Tongue (tissue), 2 donors: ENCODE measurements around the gene PHF24. TPM values are rescaled to one million over a fixed set of nuclear protein-coding genes. Genes with fewer than 3 reads are reported as not detected.
"Not testable (repeated sequence)": the region's sequence is repeated elsewhere in the genome, so short reads cannot be mapped to it uniquely, and the experiment has no call there.

ENCODE experiments used
- DNase-seq: peaks from one replicate; pipeline ENCODE4 v3.0.0-alpha.2; 2015
- total RNA-seq: library from RNA; depleted of rRNA; stranded (reverse); fragments of >200 nt; gene quantifications from one replicate; pipeline ENCODE4 v1.2.3, GENCODE V29; 2014

PHF24 gene
- total RNA-seq, 1 donor from 2014 or later, result 0.31 TPM

DNA sequence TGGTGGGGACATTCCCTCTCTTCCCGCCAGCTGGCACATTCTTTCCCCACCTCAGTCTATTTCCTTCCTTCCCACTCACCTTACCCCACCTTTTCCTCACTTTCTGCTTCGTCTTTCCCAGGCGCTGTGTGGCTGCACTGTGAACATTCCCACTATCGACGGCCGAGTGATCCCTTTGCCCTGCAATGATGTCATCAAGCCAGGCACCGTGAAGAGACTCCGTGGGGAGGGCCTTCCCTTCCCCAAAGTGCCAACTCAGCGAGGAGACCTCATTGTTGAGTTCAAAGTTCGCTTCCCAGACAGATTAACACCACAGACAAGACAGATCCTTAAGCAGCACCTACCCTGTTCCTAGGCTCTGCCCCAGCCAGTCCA is 38.8 kb downstream of the PHF24 start:
- DNase-seq, result no peak

GRCh38 chr9:34997379-34997781 is 39.3 kb downstream of the PHF24 start:
- DNase-seq, result no peak

GRCh38 chr9:34998266-34998665 is 40.2 kb downstream of the PHF24 start:
- DNase-seq, result no peak

DNA sequence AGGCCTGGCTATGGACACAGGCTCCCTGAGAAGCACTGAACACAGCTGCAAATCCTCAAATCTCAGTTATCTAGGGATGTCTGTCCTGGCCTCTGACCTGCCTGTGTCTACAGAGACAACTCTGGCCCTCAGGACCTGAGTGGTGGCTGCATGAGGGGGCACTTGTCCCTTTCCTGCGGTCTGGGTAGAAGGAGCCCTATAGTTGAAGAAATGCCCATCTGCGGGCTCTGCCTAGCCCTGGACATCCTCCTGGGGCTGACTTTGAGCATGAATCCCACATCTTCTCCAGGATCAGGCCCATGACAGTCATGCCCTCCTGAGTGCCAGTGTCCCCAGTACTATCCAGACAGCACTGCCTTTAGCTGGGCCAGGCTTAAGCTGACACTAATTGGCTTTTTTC is 41.5 kb downstream of the PHF24 start:
- DNase-seq, result no peak

GRCh38 chr9:35000535-35001284 is 42.6 kb downstream of the PHF24 start:
- no peak for DNase-seq

DNA sequence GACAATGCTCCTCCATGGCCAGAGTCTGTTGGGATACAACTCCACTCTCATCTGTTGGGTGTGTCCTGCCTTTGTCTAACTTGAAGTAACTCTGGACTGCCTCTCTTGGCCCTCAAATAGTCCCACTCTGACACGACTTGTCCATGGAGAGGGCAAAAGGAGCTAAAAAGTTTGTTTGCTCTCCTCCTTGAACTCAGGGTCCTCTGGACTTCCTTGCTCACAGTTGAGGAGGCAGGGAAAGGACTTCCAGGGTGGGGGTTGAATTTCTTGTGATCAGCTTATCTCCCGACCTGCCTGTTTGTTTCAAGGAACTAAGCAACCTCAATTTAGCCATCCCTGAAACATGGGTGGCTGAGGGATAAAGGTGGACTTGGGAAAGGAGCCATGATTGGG is 43.2 kb downstream of the PHF24 start:
- DNase-seq, result no peak

DNA sequence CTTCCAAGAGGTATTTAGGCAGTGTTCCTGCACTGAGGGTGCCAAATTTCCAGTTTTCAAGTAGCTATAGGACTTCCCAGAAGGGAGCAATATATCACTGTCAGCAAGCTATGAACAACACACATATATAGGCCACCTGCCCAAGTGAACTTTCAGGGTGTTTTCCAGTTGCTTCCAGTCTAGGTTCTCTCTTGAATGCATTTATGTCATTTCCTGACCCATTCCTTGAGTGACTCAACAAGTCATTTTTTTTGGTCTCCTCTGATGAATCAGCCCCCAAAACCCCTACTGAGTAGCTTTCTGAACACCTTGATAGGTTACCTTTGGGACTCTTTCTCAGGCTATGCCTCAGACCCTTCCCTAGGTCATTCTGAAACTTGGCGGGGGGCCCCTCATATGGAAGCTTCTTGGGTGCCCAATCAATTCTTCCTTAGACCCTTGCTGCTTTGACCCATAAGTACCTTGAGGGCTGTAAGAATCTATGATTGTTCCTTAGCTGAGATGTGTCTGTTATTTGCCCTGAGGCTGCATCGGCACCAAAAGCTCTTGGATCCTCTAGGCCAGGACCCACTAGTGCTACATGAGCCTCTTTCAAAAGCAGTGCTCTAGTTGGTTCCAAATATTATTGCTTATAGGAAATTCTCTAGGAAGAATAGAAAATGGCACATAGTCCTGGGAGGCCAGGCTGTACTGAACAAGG is 43.9 kb downstream of the PHF24 start:
- no peak for DNase-seq

GRCh38 chr9:35002623-35003022 is 44.5 kb downstream of the PHF24 start:
- DNase-seq, result no peak

GRCh38 chr9:35004299-35004698 is 46.2 kb downstream of the PHF24 start:
- not testable (repeated sequence) for DNase-seq

DNA sequence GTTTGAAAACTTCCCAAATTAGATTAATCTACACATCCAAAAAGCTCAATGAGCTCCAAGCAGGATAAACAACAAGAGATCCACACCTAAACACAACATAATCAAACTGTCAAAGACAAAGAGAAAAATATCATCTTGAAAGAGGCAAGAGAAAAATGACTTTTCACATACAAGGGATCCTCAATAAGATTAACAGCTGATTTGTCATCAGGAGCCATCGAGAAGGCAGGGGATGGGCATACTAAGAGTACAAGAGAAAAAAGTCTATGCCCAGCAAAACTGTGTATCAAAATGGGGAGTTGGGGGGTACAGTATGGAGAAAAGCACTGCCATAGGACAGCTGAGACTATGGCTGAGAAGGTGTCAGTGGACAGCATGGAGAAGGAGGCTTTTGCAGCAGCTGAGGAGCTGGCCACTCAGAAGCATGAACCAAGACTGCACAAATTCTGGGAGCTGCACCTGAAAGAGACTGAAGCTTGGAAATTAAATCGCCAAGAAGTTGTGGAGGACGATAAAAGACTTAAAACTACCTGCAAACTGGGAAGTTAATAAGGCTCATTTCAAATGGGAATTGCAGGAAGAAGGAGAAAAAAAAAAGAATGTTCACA is 52.4 kb downstream of the PHF24 start:
- no peak for DNase-seq

- no peak for DNase-seq
These were observed 56.4 kb downstream of the PHF24 start for GRCh38 chr9:35014517-35014916.

- not testable (repeated sequence) for DNase-seq
These were observed 65.4 kb downstream of the PHF24 start for GRCh38 chr9:35023443-35023842.

DNA sequence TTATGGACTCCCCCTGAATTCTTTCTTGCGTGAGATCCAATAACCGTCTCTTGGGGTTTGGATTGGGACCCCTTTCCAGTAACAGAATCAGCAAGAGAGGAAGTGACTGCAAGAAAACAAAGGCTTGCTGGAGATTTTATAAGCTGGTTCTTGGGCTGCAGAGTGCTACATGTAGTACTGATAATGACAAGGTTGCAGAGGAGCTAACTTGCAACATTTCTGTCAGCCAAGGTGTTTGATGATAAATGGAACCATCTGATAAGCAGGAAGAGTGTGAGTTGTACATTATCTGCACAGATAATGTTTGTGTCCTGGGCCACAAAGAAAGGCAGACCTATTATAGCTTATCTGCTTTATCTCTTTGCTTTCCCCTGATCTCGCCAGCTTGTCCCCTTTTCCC is 68.6 kb downstream of the PHF24 start:
- no peak for DNase-seq

- no peak for DNase-seq
These were observed 69.3 kb downstream of the PHF24 start for GRCh38 chr9:35027374-35027773.

DNA sequence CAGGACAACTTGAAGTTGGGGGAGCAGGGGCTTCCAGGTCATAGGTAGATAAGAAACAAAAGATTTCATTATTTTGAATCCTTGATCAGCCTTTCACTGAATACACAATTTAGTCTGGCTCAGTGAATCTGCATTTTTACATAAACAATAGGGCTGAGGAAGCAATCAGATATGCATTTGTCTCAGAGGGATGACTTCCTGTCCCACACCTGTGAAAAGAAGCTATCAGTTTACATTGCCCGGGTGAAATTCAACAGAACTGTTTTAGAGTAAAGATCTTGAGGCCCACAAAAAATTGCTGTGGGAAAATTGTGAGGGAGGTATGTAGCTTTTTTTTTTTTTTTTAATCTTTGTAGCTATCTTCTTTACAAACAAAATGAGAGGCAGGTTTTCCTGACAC is 69.8 kb downstream of the PHF24 start:
- no peak for DNase-seq

DNA sequence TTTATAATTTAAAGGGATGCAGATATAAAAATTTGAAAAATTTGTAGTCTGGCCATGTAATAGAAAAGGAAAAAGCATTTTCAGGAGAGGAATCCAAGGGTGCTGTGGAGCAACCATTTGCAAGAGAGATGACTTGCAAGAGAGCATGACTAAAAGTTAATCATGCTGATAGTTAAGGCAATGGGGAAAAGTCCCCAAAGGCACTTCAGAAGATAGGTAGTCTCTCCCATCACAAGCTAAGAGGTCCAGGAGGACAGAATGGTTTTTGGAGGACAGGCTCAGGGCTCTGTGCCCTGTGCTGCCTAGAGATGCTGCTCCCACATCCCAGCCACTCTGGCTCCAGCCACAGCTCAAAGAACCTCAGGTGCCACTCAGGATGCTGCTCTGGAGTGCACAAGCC is 70.3 kb downstream of the PHF24 start:
- DNase-seq, result no peak

- no peak for DNase-seq
These were observed 71.2 kb downstream of the PHF24 start for GRCh38 chr9:35029241-35029640.

- no peak for DNase-seq
These were observed 71.8 kb downstream of the PHF24 start for GRCh38 chr9:35029852-35030251.

Other genes with a start within 250 kb of the PHF24 start
- gene CCL21, start 248.1 kb upstream of the PHF24 start, total RNA-seq, result 49.3 TPM
- gene DNAJB5, start 31.5 kb downstream of the PHF24 start, total RNA-seq, result 72.4 TPM
- 201 TPM for gene VCP, start 114.3 kb downstream of the PHF24 start, total RNA-seq
- 18.3 TPM for gene FANCG, start 121.7 kb downstream of the PHF24 start, total RNA-seq
- gene PIGO, start 138.3 kb downstream of the PHF24 start, total RNA-seq, result 13.4 TPM
- 88.3 TPM for gene STOML2, start 144.8 kb downstream of the PHF24 start, total RNA-seq
- 14.6 TPM for gene ATOSB, start 157.6 kb downstream of the PHF24 start, total RNA-seq
- 33.0 TPM for gene UNC13B, start 203.7 kb downstream of the PHF24 start, total RNA-seq